ENCODE data around the gene PARD3B. TPM values are rescaled to one million over a fixed set of nuclear protein-coding genes. Genes with fewer than 3 reads are reported as not detected.

PARD3B gene
- total and polyA plus RNA-seq, 2 of the 8 experiments (the other 6 are each of a cell fraction or from before 2014, with no cell fraction given), result 1.2 to 5.7 TPM

DNA sequence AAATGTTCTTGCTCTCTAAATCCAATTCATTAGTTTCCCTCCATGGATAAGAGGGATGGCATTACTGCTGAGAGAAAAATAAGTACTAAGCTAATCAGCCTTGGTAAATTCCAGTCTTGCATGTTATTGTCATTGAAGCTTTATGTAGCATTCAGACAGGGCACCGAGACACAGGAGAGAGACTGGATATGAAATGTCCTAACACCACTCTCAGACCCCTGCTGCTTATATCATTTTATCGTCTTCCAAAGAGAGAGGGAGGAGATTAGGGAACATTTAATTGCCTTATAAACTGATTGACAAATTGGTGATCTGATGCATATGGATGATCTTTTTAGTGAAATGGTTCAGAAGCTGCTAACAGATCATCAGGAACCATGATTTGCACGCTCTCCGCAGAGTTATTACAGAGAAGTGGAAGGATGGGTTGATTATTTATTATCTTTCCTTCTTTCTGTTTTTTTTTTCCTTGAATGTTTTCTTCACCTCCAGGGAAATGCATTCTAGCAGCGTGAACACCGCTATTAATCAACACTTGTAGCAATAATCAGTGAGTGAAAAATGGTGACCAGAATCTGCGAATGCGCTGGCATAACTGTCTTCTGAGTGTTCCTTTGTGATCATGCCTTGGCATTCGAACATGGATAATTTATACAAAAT is 986.3 kb downstream of the PARD3B start:
- no peak overlapping the region for H2BK12ac ChIP-seq (ENCODE audit: low read depth, low read length)
- H4K20me1 ChIP-seq (replicated peaks in 1 of 2; ENCODE audit: control insufficient read depth in 1 of 2, insufficient read depth in 2 of 2, low read length in 2 of 2), result peaks cover 0 to 2% of the 10 kb centered on the region in 2 experiments
- no peak overlapping the region for H4K8ac ChIP-seq (ENCODE audit: extremely low read depth, insufficient read depth, low read length)
- no peak overlapping the region for H3K9ac ChIP-seq (replicated peaks in 1 of 4; ENCODE audit: extremely low read depth in 1 of 4, low read depth in 3 of 4, low read length in 3 of 4)
- no peak overlapping the region for H2AFZ ChIP-seq (ENCODE audit: low read length)
- H3K27me3 ChIP-seq (replicated peaks in 1 of 4; ENCODE audit: control insufficient read depth in 3 of 4, extremely low read depth in 1 of 4, insufficient read depth in 3 of 4, low read length in 3 of 4), result no peaks in the 10 kb centered on the region
- FAIRE-seq (no peak), DNase-seq (ENCODE audit: low read depth in 1 of 2, low spot score in 2 of 2) (no peak)
- no peak overlapping the region for H3K56ac ChIP-seq (replicated peaks; ENCODE audit: insufficient read length, low read depth, low read length)
- H3K23ac ChIP-seq (ENCODE audit: insufficient read length), result no peak overlapping the region
- 92% methylated on average over 9 of the region's 9 CpGs; no CpG with 5 or more reads in 1 of the 2 experiments for WGBS, 2 experiments (ENCODE audit: extremely low coverage in 1 of 2, insufficient coverage in 1 of 2, insufficient read length in 1 of 2, insufficient replicate concordance in 2 of 2, low coverage in 1 of 2, low lambda C conversion rate in 2 of 2, missing lambda C conversion rate in 1 of 2)
- H3K14ac ChIP-seq (ENCODE audit: insufficient read length), result no peak overlapping the region
- no peak overlapping the region for H2BK120ac ChIP-seq (replicated peaks; ENCODE audit: low read depth, low read length)
- H2BK5ac ChIP-seq (ENCODE audit: low read depth, low read length), result no peak overlapping the region
- H3K36me3 ChIP-seq (ENCODE audit: control insufficient read depth in 2 of 4, insufficient read depth in 4 of 4, low read length in 3 of 4), result no peaks in the 10 kb centered on the region
- no peak overlapping the region for H4K91ac ChIP-seq (replicated peaks; ENCODE audit: insufficient read length, low read length)
- H3K18ac ChIP-seq (ENCODE audit: extremely low read depth, low read length), result no peak overlapping the region
- H3K79me2 ChIP-seq (ENCODE audit: control insufficient read depth in 1 of 2, insufficient read depth in 2 of 2, low read length in 2 of 2), result no peaks in the 10 kb centered on the region
- no peak overlapping the region for H2BK15ac ChIP-seq (ENCODE audit: low read length)
- H3K4me3 ChIP-seq (ENCODE audit: extremely low read depth in 1 of 4, insufficient read depth in 2 of 4, low read depth in 3 of 4, low read length in 4 of 4), result no peak overlapping the region
- H3K79me1 ChIP-seq (ENCODE audit: low read depth, low read length), result no peaks in the 10 kb centered on the region
- CTCF ChIA-PET (ENCODE audit: partially characterized antibody), result interaction anchor here (1.0 to 1.1 kb wide), 2 partner anchors 11 to 12 kb away, joined by 3 to 5 read pairs; no protein-coding TSS in a partner anchor
- H3K4me2 ChIP-seq (ENCODE audit: insufficient read depth in 1 of 2, low read depth in 2 of 2, low read length in 2 of 2), result no peak overlapping the region
- H2BK20ac ChIP-seq (ENCODE audit: low read length), result no peak overlapping the region
- no peak overlapping the region for H3K27ac ChIP-seq (ENCODE audit: low read depth, low read length)
- no peak for TF ChIP-seq CHD1 (IDR thresholded peaks at IDR 0.05; ENCODE audit: low read depth, low read length)
- no peak for TF ChIP-seq TAF1 (IDR thresholded peaks at IDR 0.05; ENCODE audit: low read depth, low read length)
- no peak for TF ChIP-seq CBX8 (IDR thresholded peaks at IDR 0.05; ENCODE audit: borderline replicate concordance, low read depth, low read length)
- no peak for TF ChIP-seq SIRT6 (IDR thresholded peaks at IDR 0.05; ENCODE audit: low read length)
- TF ChIP-seq HDAC2 (IDR thresholded peaks at IDR 0.05; ENCODE audit: borderline replicate concordance in 1 of 2, low read depth in 2 of 2, low read length in 2 of 2), result no peak
- TF ChIP-seq GABPA (IDR thresholded peaks at IDR 0.05; ENCODE audit: borderline replicate concordance, insufficient read depth, low read length), result no peak
- TF ChIP-seq RAD21 (IDR thresholded peaks at IDR 0.05 in 1 of 2, conservative IDR thresholded peaks at IDR 0.05 in 1 of 2; ENCODE audit: low read depth in 2 of 2, low read length in 2 of 2), result no peak
- TF ChIP-seq GTF2F1 (IDR thresholded peaks at IDR 0.05; ENCODE audit: borderline replicate concordance, low read depth, low read length), result no peak
- no peak for TF ChIP-seq MAFK (IDR thresholded peaks at IDR 0.05; ENCODE audit: low read depth, low read length)
- no peak for TF ChIP-seq EZH2 (IDR thresholded peaks at IDR 0.05; ENCODE audit: low read depth, low read length, severe bottlenecking)
- no peak for TF ChIP-seq NANOG (IDR thresholded peaks at IDR 0.05; ENCODE audit: insufficient read depth, low read depth, low read length, poor library complexity, severe bottlenecking)
- no peaks in the 10 kb centered on the region for H3K9me3 ChIP-seq (ENCODE audit: insufficient read depth in 2 of 2, low read depth in 1 of 2, low read length in 1 of 2)
- no peak overlapping the region for H2AK5ac ChIP-seq (ENCODE audit: low read depth, low read length)
- H4K5ac ChIP-seq (ENCODE audit: insufficient read length, low read depth, low read length), result no peak overlapping the region
- H3K4me1 ChIP-seq (replicated peaks in 1 of 4; ENCODE audit: control insufficient read depth in 3 of 4, insufficient read depth in 4 of 4, low read length in 3 of 4), result no peaks in the 10 kb centered on the region
- no peak overlapping the region for H3K4ac ChIP-seq (replicated peaks; ENCODE audit: insufficient read length, low read depth, low read length)
- POLR2A ChIA-PET (ENCODE audit: partially characterized antibody), result no interaction called here
- no peaks in the 10 kb centered on the region for H3K23me2 ChIP-seq (ENCODE audit: low read depth, low read length)

All from H1 (cell line).